Measurements from ENCODE around the gene SLC51B.
"Not testable (repeated sequence)": the region's sequence is repeated elsewhere in the genome, so short reads cannot be mapped to it uniquely, and the experiment has no call there.

SLC51B gene

DNA sequence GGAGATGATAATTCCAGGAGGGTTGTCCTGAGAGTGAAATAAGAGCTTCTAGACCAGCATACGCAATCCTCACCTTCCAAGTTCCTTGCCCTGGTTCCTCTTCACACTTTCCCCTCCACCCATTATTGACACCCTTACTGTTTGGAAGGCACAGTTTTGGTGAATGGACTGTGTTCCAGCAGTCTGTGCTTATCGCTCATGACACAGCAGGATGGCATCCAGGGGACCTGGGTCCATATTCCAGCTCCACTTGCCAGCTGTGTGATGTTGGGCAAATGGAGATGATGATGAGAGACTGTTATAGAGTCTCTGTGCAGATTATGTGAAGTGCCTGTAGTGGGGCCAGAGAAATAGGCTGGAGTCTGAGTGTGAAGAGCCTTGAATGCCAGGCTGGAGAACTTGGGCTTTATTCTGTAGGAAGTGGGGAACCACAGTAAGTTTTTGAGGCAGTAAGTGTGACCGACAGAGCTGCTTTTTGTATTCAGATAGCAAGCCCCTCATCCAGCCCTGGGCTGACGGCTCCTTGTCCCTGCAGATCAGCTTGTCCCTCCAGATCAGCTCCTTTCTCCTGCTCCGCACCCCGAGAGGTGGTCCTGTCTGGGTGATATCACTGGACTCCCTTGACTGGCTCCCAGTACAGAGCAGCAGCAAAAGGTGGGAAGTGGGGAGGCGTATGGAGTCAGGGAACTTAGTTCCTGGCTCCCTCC lies 39.5 kb downstream of the SLC51B start:
- no peak for DNase-seq (ENCODE audit: low spot score)

DNA sequence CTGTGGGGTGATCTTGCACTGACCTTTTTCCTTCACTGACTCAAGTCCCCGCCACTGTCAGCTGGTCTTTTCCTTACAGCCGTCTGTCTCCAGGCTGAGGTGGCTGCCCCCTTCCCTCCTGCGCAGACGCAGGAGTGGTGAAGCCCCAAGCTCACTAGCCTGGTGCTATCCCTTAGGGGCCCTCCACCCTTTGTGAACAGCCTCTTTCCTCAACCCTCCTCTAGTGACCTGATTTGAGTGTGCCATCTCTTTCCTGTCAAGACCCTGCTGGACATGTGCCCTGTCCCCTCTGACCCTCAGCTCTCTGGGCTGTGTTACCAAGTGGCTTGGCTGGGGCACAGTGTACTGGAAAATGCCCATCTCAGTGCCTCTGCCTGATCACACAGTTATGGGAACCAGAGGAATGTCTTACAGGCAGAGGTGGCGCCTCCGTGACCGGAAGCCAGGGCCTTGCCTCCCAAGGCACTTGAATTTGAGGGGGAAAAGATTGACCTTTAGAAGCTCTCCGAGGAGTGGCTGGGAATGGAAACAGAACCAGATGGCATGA lies 40.1 kb downstream of the SLC51B start:
- DNase-seq (ENCODE audit: low spot score) = no peak

DNA sequence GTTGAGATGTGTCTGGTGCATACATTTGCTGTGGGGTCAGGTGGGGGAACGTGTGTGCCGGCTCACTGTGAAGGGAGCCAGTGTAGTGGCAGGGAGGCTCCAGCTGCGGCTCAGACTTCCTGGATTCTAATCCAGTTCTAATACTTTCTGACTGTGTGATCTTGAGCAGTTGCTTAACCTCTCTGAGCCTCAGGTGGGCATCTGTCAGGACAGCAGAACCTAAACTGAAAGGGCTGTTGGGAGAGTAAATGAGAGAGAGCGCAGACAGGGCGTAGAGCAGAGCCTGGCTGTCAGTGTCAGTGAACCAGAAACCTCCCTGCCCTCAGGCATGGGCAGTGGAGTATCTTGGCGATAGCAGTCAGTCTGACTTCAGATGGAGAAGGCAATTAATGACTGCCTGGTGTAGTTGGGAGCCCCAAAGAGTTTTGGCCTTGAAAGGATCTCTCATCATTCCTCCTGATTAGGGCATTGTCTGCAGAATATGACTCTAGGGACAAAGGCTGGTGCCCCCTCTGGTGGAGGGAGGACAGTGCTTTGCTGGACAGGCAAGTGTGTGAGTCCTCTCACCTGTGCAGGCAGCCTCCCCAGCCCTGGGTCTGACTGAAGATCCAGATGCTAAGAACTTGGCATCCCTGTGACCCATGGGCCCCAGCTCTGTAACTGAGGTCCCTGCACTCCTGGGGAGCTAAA lies 40.9 kb downstream of the SLC51B start:
- peak; percentile 41 for DNase-seq (ENCODE audit: low spot score)

DNA sequence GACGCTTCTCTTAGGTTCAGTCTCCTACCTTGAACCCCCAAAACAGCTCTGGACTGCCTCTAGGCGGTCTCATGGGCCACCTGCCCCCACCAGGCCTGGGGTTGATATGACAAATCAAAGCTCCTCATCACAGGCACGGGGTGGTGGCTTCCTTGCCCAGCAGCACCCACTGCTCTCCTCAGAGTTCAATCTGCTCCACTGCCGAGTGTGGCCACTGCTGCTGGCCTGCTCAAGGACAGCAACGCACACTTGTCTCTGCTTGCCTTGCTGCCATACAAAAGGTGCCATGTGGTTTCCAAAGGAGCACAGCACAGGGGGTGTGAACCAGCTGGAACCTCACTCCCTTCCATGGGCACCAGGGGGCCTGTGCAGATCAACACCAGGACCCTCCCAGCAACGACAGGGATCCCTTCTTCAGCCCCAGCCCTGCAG lies 41.5 kb downstream of the SLC51B start:
- DNase-seq (ENCODE audit: low spot score) = peak; percentile 49

DNA sequence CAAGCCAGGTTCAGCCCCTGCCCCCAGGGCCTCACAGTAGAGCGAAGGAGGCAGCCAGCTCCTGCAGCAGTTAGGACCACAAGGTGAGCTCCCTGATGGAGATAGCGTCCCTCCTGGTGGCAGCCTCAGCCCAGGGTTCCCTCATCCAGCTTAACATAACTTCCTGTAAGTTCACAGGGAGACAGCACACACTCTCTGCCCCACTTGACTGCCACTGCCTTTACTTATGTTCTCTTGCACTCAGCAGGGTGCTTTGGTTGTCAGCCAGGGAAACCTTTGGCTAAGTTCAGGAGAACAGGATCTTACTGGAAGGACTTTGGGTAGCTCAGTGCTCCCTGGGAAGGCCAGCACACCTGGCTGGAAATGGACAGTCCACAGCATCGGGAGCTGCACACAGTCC lies 42.2 kb downstream of the SLC51B start:
- no peak for DNase-seq (ENCODE audit: low spot score)

GRCh38 chr15:65087873-65088642 lies 42.9 kb downstream of the SLC51B start:
- DNase-seq (ENCODE audit: low spot score) = no peak

DNA sequence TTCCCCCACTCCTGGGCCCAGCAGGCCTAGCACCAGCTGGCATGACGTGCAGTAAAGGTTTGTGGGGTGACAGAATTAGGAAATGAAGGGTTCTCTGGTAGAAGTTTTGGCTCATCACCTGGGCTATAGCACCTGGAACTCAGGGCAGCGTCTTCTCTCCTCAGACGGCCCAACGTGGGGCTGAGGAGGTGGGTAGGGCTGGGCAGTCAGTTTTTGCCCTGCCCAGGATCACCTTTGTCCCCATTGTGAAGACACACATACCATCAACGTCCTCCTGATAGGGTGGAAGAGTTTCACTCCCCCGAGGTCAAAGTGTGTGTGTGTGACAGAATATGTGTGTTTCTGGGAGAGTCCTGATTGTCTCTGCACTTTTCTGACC lies 43.4 kb downstream of the SLC51B start:
- no peak for DNase-seq (ENCODE audit: low spot score)

DNA sequence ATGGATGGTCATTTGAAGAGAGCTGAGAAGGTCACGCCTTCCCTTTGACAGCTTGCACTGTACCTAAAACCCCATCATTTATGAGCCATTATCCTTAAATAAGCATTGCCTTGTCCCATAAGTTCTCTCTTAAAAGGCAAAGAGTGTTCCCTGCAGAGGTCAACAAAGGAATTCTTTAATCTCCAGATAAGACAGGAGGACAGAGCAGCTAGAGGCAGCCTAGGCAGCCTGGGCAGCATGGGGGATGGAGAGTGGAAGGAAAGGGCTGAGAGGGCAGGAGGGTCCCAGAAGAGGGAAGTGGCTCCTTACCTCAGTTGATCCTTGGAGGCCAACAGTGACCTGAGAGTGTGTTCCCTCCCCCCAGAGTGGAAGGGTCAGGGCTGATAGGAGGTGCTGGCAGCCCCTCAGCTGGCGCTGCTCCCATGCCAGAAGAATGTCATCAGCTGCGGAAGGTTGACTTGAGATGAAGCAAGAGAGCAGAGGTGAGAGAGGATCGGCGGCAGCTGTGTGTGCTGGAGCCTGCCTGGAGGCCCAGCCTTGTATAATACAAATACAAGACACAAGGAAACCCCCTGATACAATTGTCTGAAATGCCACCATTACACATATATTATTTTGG lies 44.1 kb downstream of the SLC51B start:
- DNase-seq (ENCODE audit: low spot score) = no peak

DNA sequence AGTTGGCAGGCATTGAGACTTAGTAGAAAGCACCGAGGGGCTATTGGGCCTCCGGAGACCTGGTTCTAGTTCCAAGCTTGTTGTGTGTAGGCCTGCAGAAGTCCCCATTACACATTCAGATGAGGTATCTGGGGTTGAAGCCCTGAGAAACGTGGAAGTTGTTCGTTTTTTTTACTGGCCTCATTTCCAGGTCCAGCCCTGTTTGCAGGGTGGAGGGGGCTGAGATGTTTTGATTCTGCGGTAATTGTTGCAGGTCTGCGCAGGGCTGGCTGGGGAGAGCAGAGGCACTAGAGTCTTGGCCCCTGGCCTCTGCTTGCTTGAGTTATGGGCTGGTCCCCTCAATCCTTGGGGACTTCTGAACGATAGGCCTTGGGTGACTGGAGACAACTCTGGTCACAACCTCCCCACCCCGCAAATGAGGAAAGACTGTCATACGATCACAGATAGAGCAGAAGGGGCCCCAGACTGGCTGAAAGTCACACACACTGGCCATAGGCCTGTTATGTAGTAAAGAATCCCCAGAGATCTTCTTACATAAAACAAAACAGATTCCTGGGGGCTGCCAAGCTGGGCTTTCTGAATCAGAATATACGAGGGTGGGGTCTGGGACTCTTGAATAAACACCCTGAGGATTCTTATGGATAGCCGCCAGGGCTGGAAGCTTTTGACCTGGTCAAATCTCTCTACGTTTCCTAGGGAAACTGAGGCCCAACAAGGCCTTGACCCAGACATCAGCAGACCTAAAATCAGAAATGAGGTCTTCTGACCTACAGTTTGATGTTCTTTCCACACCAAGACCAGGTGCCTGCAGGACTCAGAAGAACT lies 47.0 kb downstream of the SLC51B start:
- DNase-seq (ENCODE audit: low spot score) = no peak

DNA sequence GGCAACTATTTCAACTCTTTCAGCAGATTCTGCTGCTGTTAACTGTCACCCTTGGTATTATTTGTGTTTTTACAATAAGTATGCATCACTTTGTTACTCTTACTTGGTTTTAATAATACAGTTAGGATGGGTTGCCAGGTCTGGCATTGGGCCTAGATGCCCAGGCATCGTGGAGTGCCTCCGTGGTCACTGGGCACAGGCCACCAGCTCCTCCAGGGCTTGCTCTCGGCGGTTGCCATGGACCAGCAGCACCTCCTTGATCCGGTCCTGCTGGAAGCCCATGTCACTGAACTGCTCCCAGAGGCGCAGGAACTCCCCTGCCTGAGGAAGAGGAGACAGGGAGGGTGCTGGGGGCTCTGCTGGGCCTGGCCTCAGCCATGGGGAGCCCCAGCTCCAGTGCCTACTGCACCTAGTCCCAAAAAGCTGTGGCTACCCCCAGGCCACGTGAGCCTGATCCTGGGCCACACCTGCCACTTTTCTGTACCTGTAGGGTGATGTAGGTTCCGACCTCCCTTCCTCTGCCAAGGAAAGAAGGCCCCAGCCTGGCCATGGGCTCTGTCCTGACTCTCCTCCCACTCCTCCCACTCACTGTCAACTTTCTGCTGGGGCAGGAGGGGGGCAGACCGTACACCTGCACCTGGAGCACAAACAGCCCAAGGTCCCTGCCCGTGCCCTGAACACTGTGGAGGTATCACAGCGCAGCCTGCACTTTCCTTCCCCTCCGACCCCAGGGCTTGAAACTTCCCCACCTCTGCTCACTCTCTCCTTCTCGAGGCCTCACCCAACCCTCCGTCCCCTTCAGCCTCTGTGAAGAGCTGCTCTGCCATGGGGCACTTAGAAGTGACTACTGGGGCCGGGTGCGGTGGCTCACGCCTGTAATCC lies 48.0 kb downstream of the SLC51B start:
- no peak for DNase-seq (ENCODE audit: low spot score)

- not testable (repeated sequence) for DNase-seq (ENCODE audit: low spot score)
These were observed 48.6 kb downstream of the SLC51B start for GRCh38 chr15:65093793-65094170.

DNA sequence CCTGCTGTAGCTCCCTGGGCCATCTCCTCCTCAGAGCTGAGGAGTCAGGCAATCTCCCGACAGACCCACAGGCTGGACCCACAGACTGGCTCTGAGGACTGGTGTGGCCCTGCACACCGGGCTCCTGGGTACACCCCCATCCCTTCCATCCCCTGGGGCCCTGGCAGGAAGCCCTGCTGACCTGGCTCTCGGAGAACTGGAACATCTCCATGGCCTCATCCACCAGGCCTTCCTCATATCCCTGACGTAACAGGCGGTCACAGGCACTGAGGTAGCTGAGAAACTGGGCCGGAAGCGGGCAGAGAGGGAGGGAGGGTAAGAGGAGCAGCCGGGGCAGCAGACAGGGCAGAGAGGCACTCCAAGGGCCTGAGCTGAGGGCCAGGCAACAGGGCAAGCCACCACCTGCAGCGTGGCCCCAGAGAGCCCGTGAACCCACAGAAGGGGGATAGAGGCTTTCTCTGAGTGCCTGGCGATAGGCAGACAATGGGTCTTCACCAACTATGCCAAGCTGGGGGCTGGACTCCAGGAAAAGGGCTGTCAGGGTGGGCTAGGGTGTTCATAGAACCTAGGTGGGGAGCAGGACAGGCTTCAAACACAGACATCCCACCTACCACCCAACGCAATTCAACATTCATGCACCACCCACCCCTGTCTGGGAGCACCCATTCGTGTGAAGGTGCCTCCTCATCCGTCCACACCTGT lies 49.3 kb downstream of the SLC51B start:
- no peak for DNase-seq (ENCODE audit: low spot score)

DNA sequence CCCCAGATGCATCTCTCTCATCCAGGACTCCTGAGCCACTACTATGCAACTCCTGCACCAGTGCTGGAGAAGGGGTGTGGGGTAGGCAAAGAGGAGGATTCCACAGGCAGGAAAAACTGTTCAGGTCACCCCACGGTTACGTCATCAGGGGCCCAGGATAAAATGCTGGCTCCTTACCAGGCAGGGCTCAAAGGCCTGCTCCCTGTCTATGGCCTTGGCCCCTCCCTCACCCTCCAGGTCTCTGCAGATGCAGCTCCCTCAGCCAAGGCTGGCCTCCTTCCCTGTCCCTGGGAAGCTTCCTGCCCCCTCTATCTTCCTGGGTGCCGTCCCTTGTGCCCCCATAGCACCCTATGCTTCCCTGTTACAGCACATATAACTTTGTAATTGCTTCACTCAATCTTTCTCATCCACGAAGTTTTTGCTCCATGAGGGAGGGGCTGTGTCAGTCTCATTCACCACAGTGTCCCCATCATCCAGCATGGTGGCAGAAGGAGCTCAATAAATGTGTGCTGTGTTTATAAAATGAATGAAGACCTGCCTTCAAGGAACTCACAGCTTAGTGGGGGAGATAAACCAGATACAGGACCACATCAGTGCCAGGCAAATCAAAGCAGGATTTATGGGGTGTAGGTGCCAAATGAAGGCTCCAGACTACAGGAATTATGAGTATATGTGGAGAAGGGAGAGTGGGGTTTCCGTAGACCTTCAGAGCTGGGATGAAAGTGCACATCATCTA lies 50.0 kb downstream of the SLC51B start:
- DNase-seq (ENCODE audit: low spot score) = no peak

- DNase-seq (ENCODE audit: low spot score) = no peak
These were observed 50.5 kb downstream of the SLC51B start for GRCh38 chr15:65095747-65096104.

- no peak for DNase-seq (ENCODE audit: low spot score)
These were observed 51.5 kb downstream of the SLC51B start for GRCh38 chr15:65096481-65097385.

- DNase-seq (ENCODE audit: low spot score) = no peak
These were observed 52.6 kb downstream of the SLC51B start for GRCh38 chr15:65097651-65098263.

GRCh38 chr15:65099336-65099735 lies 54.1 kb downstream of the SLC51B start:
- DNase-seq (ENCODE audit: low spot score) = no peak

DNA sequence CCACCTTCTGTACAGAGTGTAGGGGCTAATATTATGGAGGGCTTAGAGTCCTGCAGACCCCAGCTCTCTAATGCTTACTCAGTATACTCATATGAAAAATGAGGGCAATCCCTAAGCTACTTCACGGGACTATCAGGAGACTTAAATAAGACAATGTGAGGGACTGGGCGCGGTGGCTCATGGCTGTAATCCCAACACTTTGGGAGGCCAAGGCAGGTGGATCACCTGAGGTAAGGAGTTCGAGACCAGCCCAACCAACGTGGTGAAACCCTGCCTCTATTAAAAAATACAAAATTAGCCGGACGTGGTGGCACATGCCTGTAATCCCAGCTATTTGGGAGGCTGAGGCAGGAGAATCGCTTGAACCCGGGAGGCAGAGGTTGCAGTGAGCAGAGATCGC lies 54.6 kb downstream of the SLC51B start:
- DNase-seq (ENCODE audit: low spot score) = not testable (repeated sequence)
